Cortex of kidney (tissue), 1 donor: Measurements from ENCODE around the gene PHLPP1.

Source experiments
- DNase-seq: peaks from one replicate; lab custom pipeline; 2025; lab: John Stamatoyannopoulos, UW

Gene PHLPP1

GRCh38 chr18:62744076-62744968 is 29.0 kb downstream of the PHLPP1 start:
- DNase-seq: no peak

GRCh38 chr18:62745089-62745751 is 29.9 kb downstream of the PHLPP1 start:
- DNase-seq: no peak

GRCh38 chr18:62749389-62749788 is 34.0 kb downstream of the PHLPP1 start:
- no peak for DNase-seq

- no peak for DNase-seq
Measured at GRCh38 chr18:62751341-62751821, 36.0 kb downstream of the PHLPP1 start.

GRCh38 chr18:62751977-62752376 is 36.6 kb downstream of the PHLPP1 start:
- no peak for DNase-seq

GRCh38 chr18:62754026-62754425 is 38.7 kb downstream of the PHLPP1 start:
- DNase-seq: no peak

GRCh38 chr18:62755454-62755853 is 40.1 kb downstream of the PHLPP1 start:
- DNase-seq: no peak

GRCh38 chr18:62755946-62756345 is 40.6 kb downstream of the PHLPP1 start:
- no peak for DNase-seq

GRCh38 chr18:62757399-62758010 is 42.2 kb downstream of the PHLPP1 start:
- no peak for DNase-seq

- DNase-seq: no peak
Measured at GRCh38 chr18:62758591-62758990, 43.2 kb downstream of the PHLPP1 start.

- DNase-seq: no peak
Measured at GRCh38 chr18:62759704-62760402, 44.5 kb downstream of the PHLPP1 start.

GRCh38 chr18:62760403-62760734 is 45.0 kb downstream of the PHLPP1 start:
- no peak for DNase-seq

- DNase-seq: no peak
Measured at GRCh38 chr18:62763101-62763521, 47.8 kb downstream of the PHLPP1 start.

GRCh38 chr18:62766266-62766665 is 50.9 kb downstream of the PHLPP1 start:
- DNase-seq: no peak

GRCh38 chr18:62767321-62767720 is 52.0 kb downstream of the PHLPP1 start:
- DNase-seq: no peak

GRCh38 chr18:62767836-62768557 is 52.7 kb downstream of the PHLPP1 start:
- DNase-seq: no peak

GRCh38 chr18:62768558-62768943 is 53.2 kb downstream of the PHLPP1 start:
- DNase-seq: no peak

GRCh38 chr18:62769216-62769615 is 53.9 kb downstream of the PHLPP1 start:
- no peak for DNase-seq

- DNase-seq: no peak
Measured at GRCh38 chr18:62771494-62772270, 56.3 kb downstream of the PHLPP1 start.

- DNase-seq: no peak
Measured at GRCh38 chr18:62772860-62773584, 57.7 kb downstream of the PHLPP1 start.
